ENCODE measurements around the gene GPC5.

The GPC5 gene

GRCh38 chr13:92038905-92039304 lies 640.5 kb downstream of the GPC5 start:
- DNase-seq: no peak

GRCh38 chr13:92042522-92042921 lies 644.1 kb downstream of the GPC5 start:
- DNase-seq: no peak

DNA sequence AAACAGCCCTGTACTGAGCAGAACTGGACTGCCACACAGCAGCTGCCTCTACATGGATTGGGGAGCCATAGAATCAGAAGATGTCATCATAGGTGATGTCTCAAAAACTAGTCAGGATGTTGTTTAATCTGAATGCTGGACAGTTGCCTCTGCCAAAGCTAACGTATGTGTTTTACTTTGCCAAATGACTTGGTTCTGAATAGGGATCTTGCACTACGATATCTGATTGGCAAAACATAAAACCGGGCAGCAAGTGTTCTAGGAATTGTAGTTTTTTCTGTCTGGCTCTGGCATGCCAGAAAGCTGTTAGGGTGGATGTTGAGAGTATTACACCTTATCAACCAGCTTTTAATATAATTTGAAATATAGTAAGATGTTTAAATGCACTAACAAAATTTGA lies 645.9 kb downstream of the GPC5 start:
- DNase-seq: no peak

- DNase-seq: no peak
Measured at GRCh38 chr13:92054389-92054788, 656.0 kb downstream of the GPC5 start.

- no peak for DNase-seq
Measured at GRCh38 chr13:92074658-92075057, 676.2 kb downstream of the GPC5 start.

- DNase-seq: no peak
Measured at GRCh38 chr13:92097337-92097903, 699.0 kb downstream of the GPC5 start.

- DNase-seq: no peak
Measured at GRCh38 chr13:92101801-92102200, 703.4 kb downstream of the GPC5 start.

DNA sequence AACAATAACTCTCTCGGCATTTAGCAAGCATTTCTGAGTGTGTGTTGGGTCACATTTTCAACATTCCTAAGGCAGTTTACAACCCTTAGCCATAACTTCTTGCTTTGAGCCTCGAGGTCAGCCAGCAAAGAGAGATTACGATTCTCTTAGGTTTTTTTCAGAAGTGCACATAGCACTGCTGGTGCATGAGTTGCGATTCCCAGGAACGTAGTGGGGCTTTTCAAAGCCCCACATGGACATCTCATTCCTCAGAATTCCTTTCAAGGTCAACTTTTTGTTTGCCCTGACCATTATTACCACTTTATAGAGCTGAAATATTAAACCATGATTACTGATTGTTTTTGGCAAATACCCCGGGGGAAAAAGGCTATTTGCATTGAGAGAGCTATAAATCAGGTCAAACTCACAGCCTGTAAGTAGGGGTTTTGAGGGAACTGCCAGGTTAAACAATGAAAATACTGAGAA lies 705.3 kb downstream of the GPC5 start:
- no peak for DNase-seq

GRCh38 chr13:92122186-92122853 lies 723.9 kb downstream of the GPC5 start:
- DNase-seq: no peak

DNA sequence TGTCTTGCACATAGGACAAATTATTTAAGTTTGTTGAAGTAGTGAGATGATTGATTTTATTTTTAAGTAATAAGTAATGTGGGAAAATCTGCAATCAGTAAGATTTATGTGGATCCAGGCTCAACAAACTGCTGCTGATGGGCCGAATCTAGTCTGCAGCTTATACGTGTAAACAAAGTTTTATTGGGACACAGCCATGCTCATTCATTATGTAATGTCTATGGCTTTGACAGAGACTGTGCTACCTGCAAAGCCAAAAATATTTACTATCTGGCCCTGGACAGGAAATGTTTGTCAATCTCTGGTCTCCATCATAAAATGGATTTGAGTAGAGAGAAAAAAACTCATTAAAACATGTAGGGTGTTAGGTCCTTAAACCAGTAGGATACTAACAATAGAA lies 728.0 kb downstream of the GPC5 start:
- DNase-seq: no peak

GRCh38 chr13:92135509-92135908 lies 737.1 kb downstream of the GPC5 start:
- no peak for DNase-seq

GRCh38 chr13:92136449-92137155 lies 738.2 kb downstream of the GPC5 start:
- no peak for DNase-seq

- no peak for DNase-seq
Measured at GRCh38 chr13:92137520-92137919, 739.1 kb downstream of the GPC5 start.

DNA sequence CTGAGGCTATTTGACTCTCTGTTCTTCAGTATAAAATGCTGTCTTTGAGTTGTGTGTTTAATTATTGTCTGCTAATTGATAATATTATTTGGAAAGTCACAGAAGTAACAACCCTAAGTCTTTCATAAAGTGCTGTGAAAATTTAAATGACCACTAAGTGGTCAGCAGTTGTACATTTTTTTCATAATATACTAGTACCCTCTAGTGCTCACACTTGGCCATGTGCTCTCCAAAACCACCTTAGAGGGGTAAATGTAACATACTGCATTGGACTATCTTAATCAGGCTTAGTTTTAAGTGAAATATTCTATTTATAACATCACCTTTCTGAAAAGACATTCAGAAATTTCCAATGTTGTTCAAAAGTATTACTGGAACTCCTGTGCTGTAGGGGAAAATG lies 745.3 kb downstream of the GPC5 start:
- DNase-seq: no peak

- no peak for DNase-seq
Measured at GRCh38 chr13:92150606-92151005, 752.2 kb downstream of the GPC5 start.

GRCh38 chr13:92158346-92158745 lies 759.9 kb downstream of the GPC5 start:
- no peak for DNase-seq

- DNase-seq: no peak
Measured at GRCh38 chr13:92164822-92165221, 766.4 kb downstream of the GPC5 start.

DNA sequence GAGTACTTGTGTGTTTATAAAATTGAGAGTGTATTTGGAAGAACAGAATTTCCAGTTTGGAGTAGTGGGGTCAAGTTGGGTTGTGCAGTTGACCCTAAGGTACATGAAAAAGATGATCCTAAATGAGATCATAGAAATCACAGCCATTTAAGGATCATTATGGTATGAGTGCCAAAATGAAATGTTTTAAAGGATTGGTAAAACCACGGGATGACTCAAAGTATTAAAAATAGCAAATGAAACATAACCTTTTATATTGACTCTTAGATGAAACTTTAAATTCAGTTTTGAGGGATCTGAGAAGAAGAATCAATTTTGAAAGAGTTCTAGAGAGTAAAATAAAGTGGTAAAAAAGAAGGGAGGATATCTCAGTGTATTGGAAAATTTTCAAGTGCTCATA lies 773.8 kb downstream of the GPC5 start:
- no peak for DNase-seq

DNA sequence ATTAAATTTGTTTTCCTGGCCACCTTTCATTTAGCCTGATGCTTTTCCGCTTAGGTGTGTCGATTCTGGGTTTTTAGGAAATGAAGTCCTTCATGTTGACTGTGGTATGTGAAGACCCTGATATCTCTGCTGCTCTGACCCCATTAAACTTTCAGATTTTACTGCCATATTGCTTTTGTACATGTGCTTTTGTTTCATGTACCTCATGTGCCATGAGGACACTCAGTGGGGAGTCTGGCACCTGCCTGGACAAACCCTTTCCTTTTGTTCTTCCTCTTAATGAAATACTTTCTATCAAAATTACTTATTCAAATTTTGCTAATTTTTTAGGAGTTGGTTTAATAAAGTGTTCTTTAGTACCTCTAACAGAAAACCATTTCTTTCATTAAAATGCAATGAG lies 774.8 kb downstream of the GPC5 start:
- DNase-seq: no peak

GRCh38 chr13:92175330-92175729 lies 776.9 kb downstream of the GPC5 start:
- no peak for DNase-seq

GRCh38 chr13:92177966-92178365 lies 779.5 kb downstream of the GPC5 start:
- no peak for DNase-seq

DNA sequence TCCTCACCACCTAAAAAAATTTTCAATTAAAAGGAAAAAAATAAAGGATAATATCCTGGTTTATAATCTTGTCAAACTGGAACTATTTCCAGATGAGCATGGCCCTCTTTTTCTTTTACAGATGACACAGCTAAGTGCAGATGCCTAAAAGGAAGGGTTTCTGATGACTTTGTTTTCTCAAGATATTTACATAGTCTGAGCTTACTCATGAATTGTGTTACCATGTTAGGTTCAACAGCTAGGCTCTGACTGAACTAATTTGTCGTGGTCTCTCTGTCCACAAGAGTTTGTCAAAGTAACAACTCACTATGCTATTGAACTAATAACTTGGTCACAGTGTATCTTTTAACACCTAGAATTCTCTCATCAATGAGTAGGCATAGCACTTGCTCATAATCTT lies 780.8 kb downstream of the GPC5 start:
- DNase-seq: no peak

DNA sequence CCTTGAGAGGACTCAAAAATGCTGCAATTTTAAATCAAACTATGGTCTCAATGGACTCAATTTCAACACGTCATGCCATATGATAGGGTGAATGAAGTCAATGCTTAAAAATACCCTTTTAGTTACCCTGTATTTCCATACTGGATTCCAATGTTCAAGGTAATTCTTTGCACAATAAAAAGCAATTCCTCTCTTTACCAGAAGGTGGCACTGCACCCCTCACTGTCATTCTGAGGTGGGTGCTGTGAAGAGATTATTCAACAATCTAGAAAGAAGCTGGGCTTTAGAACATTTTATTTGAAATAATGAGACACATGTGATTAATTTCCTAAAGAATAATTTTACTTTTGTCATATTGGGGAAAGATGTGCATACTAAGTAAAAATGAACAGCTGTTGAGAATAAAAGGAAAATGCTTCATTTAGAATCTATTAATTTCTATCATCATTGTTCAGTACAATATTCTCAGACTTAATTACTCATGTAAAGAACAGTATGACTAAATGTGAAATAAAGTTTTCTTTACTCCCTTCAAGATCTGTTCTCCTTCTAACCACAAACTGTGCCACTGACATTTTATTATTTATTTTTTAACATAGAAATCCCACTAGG lies 789.1 kb downstream of the GPC5 start:
- DNase-seq: no peak

DNA sequence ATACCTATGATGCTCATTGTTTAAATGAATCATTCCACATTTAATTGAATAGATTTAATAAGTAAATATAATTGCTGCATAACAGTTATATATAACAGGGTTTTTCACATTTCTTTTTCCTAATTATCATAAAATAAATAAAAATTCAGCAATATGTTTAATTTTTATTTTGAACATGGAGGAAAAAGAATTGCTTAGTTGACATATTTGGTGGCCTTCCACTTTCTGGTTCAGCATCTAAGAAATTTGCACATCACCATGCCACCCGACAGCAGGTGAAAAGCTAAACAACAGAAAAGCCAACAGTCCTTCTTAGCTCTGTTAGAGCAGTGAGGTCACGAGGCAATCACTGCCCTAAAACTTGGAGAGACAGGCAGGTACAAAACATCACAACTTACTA lies 790.2 kb downstream of the GPC5 start:
- DNase-seq: no peak
